Left lung (tissue), 14 donors: Measurements from ENCODE around the gene TLE2. TPM values are rescaled to one million over a fixed set of nuclear protein-coding genes. Genes with fewer than 3 reads are reported as not detected.

Experiments used
- ATAC-seq: fragments of 200-7000 bp; cut with Tn5 transposase; one replicate; pipeline ENCODE4 v1.9.1; 2020; ENCODE audit warnings: moderate library complexity
- DNase-seq, 4 donors: peaks; one replicate each; pipeline ENCODE4 v3.0.0-alpha.2; 2013 to 2020
- H3K27ac ChIP-seq, 2 donors: fragments of 200-600 bp; sonication (generic) in 1 of 2; one replicate each; pipeline versions ENCODE4 v1.5.0 to v1.8.0; 2020 to 2021
- H3K27me3 ChIP-seq, 2 donors: fragments of 200-600 bp; sonication (generic) in 1 of 2; one replicate each; pipeline versions ENCODE4 v1.5.0 to v1.8.0; 2020 to 2021
- H3K36me3 ChIP-seq, 2 donors: fragments of 200-600 bp; sonication (generic) in 1 of 2; one replicate each; pipeline versions ENCODE4 v1.5.0 to v1.8.0; 2020 to 2021
- H3K4me1 ChIP-seq, 2 donors: fragments of 200-600 bp; one replicate each; pipeline ENCODE4 v1.8.0; 2021
- H3K4me3 ChIP-seq, 2 donors: fragments of 200-600 bp; sonication (generic) in 1 of 2; one replicate each; pipeline versions ENCODE4 v1.5.0 to v1.8.0; 2020 to 2021; ENCODE audit warnings: mild to moderate bottlenecking in 1 of 2
- H3K9me3 ChIP-seq, 2 donors: fragments of 200-600 bp; sonication (generic) in 1 of 2; one replicate each; pipeline versions ENCODE4 v1.5.0 to v1.8.0; 2020 to 2021
- CTCF ChIP-seq, 2 donors: fragments of 200-600 bp; sonication (generic) in 1 of 2; IDR thresholded peaks; one replicate each; pipeline versions ENCODE4 v1.5.0 to v1.8.0; 2021; ENCODE audit warnings: antibody characterized with exemption in 2 of 2
- intact Hi-C, 2 donors: fragments of 100-400 bp; cut with DNase I; formaldehyde crosslinking; loops; one replicate each; pipeline versions ENCODE4 v1.11.2 to v1.14.2; 2022
- long read RNA-seq, 12 donors: library from polyadenylated mRNA in 2 of 12; unstranded in 2 of 12; transcript quantifications; one replicate each; pipeline ENCODE4 v2.0.0 and lab custom pipeline, GENCODE V29; 2019 to 2026
- polyA plus RNA-seq, 6 donors: library from polyadenylated mRNA; unstranded; fragments of 120-200 nt; gene quantifications; one replicate each; pipeline ENCODE4 v1.2.1, GENCODE V29; 2013; ENCODE audit not compliant: insufficient read length in 6 of 6
- total RNA-seq, 2 donors: library from RNA; stranded (reverse); fragmentation: NEBNext Ultra II Directional; extraction: Animal tissue kit (Norgen Biotek cat#: 25700); gene quantifications; one replicate each; pipeline ENCODE4 v1.2.1, GENCODE V29; 2021
- donor health status: DM: no; HTN: yes; CAD: no.
- donor health status: DM: no; HTN: no; CAD: no.

The TLE2 gene
- 10 to 100 TPM; 35.2 to 70.5 TPM for total RNA-seq
- 100 to 1,000 TPM; 148 to 244 (median 181) TPM for polyA plus RNA-seq
- long read RNA-seq, donor 1, transcript TLE2-221 (6 exons, 698 nt), result major isoform, 9 of 91 reads
- long read RNA-seq, donor 1, partial matches to known transcripts, result 82 of 91 reads
- long read RNA-seq, donor 1, other reads (novel, unspliced or antisense), result 0 of 91 reads
- long read RNA-seq, donor 2, transcript TLE2-221 (6 exons, 698 nt), result major isoform, 5 of 52 reads
- long read RNA-seq, donor 2, partial matches to known transcripts, result 47 of 52 reads
- long read RNA-seq, donor 2, other reads (novel, unspliced or antisense), result 0 of 52 reads
- long read RNA-seq, donor 3, partial matches to known transcripts, result 10 of 11 reads
- long read RNA-seq, donor 3, other reads (novel, unspliced or antisense), result 0 of 11 reads
- long read RNA-seq, donor 4, partial matches to known transcripts, result 5 of 5 reads
- long read RNA-seq, donor 4, other reads (novel, unspliced or antisense), result 0 of 5 reads
- long read RNA-seq, donor 5, partial matches to known transcripts, result 33 of 36 reads
- long read RNA-seq, donor 5, other reads (novel, unspliced or antisense), result 0 of 36 reads
- long read RNA-seq, donor 6, partial matches to known transcripts, result 5 of 5 reads
- long read RNA-seq, donor 6, other reads (novel, unspliced or antisense), result 0 of 5 reads
- long read RNA-seq, donor 7, partial matches to known transcripts, result 9 of 18 reads
- long read RNA-seq, donor 7, other reads (novel, unspliced or antisense), result 8 of 18 reads
- long read RNA-seq, donor 8, partial matches to known transcripts, result 57 of 87 reads
- long read RNA-seq, donor 8, other reads (novel, unspliced or antisense), result 26 of 87 reads
- long read RNA-seq, donor 9, result 0 reads
- long read RNA-seq, donor 10, partial matches to known transcripts, result 0 of 2 reads
- long read RNA-seq, donor 10, other reads (novel, unspliced or antisense), result 2 of 2 reads
- long read RNA-seq, donor 11, result 0 reads
- long read RNA-seq, donor 12, partial matches to known transcripts, result 37 of 83 reads
- long read RNA-seq, donor 12, other reads (novel, unspliced or antisense), result 45 of 83 reads

- no peak for DNase-seq
- peak; percentile 45 for ATAC-seq
- intact Hi-C loops, result no loop called here
These were observed at the start of gene TLE2 for GRCh38 chr19:3029065-3029923. Gene TLE2 (minus strand): TSS chr19:3029280. CDS start chr19:3028904, 376 bp downstream.

GRCh38 chr19:3075605-3076431 is 46.7 kb upstream of the TLE2 start:
- peaks cover 0 to 12% of the 10 kb centered on the region in 2 donors for H3K4me1 ChIP-seq
- H3K27ac ChIP-seq, result no peak overlapping the region
- DNase-seq (peak in 3 of 4 donors; percentile 58 to 92 (median 63)), ATAC-seq (peak; percentile 95)
- H3K36me3 ChIP-seq, result no peaks in the 10 kb centered on the region
- TF ChIP-seq CTCF (IDR thresholded peaks at IDR 0.05), result peak; percentile 94
- intact Hi-C loops, result no loop called here
- no peak overlapping the region for H3K4me3 ChIP-seq
- no peaks in the 10 kb centered on the region for H3K9me3 ChIP-seq
- no peaks in the 10 kb centered on the region for H3K27me3 ChIP-seq

More at GRCh38 chr19:3029065-3029923, at the start of gene TLE2:
- no peak for TF ChIP-seq CTCF (IDR thresholded peaks at IDR 0.05)
- peaks cover 0 to 72% of the 10 kb centered on the region in 2 donors for H3K27me3 ChIP-seq
- peaks cover 4 to 8% of the 10 kb centered on the region in 2 donors for H3K4me1 ChIP-seq
- no peaks in the 10 kb centered on the region for H3K36me3 ChIP-seq
- peak within 1 kb of the TSS; percentile 46 to 52 for H3K4me3 ChIP-seq
- H3K9me3 ChIP-seq, result no peaks in the 10 kb centered on the region
- peak within 1 kb of the TSS in 1 of 2 donors; percentile 28 for H3K27ac ChIP-seq

GRCh38 chr19:3073931-3074595 is 45.0 kb upstream of the TLE2 start:
- intact Hi-C loops, result no loop called here
- Histone ChIP-seq H3K27me3 (no peaks in the 10 kb centered on the region), H3K4me3 (no peak overlapping the region), H3K27ac (no peak overlapping the region), H3K9me3 (no peaks in the 10 kb centered on the region), H3K4me1 (peaks cover 0 to 7% of the 10 kb centered on the region in 2 donors), H3K36me3 (no peaks in the 10 kb centered on the region)
- no peak for DNase-seq
- no peak for TF ChIP-seq CTCF (IDR thresholded peaks at IDR 0.05)
- peak; percentile 29 for ATAC-seq

- DNase-seq (peak in 2 of 4 donors; percentile 82 to 91), ATAC-seq (peak; percentile 49)
- no peaks in the 10 kb centered on the region for H3K9me3 ChIP-seq
- no peak overlapping the region for H3K27ac ChIP-seq
- H3K4me1 ChIP-seq, result peaks cover 0 to 7% of the 10 kb centered on the region in 2 donors
- intact Hi-C loops, result no loop called here
- H3K4me3 ChIP-seq, result no peak overlapping the region
- no peaks in the 10 kb centered on the region for H3K27me3 ChIP-seq
- H3K36me3 ChIP-seq, result no peaks in the 10 kb centered on the region
- TF ChIP-seq CTCF (IDR thresholded peaks at IDR 0.05), result no peak
These were observed 44.1 kb upstream of the TLE2 start for GRCh38 chr19:3073159-3073563.
